Fibroblast of skin of back (primary cell): ENCODE results near the gene RNF225. TPM values are rescaled to one million over a fixed set of nuclear protein-coding genes. Genes with fewer than 3 reads are reported as not detected.
"Not testable (repeated sequence)": the region's sequence is repeated elsewhere in the genome, so short reads cannot be mapped to it uniquely, and the experiment has no call there.

Source experiments
- DNase-seq: peaks from one replicate; pipeline ENCODE4 v3.0.0-alpha.2; 2013
- polyA plus RNA-seq, 2 experiments: library from polyadenylated mRNA; unstranded; fragments of 120-200 nt; gene quantifications; one replicate each; pipeline ENCODE4 v1.2.1, GENCODE V29; 2013; ENCODE audit not compliant: insufficient read length in 2 of 2

RNF225 gene
- polyA plus RNA-seq (2013, experiment 1 of 2; ENCODE audit: insufficient read length): not detected
- polyA plus RNA-seq (2013, experiment 2 of 2; ENCODE audit: insufficient read length): not detected

DNA sequence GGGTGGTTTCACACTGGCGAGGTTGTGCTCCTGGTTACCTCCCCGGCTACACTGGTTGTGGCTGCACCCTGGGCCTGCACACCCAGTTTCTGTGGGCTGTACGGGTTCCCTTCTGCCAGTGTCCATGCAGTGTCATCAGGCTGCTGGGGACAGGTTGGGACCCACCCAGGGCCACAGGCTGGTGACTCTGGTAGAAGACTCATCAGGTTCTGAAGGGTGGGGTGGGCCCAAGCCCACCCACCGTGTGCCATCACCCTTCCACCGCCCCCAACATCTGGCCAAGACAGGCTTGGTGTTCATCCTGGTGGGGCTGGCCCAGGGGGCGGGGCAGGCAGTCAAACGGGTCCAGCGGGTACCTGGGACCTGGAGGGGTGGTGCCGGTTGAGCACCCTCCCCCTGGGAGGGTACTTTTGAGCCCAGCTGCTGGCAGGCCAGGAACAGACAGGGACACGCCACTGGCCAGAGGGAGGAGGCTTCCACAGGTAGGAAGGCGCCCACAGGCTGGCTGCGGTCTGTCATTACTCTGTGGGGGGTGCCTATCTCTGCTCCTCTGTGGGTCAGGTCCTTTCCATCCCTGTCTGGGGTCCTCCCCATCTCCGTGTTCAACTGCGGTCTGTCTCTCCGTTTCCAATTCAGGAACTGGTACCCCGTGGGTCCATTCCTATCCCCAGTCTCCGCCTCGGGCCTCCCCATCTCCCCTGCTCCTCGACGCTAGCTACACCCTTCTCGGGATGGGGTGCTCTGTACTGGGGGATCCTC is at the start of gene RNF225:
Gene RNF225 (plus strand): TSS at position 437 of the 759 bp plus-strand sequence. CDS start 434 bp downstream, outside the sequence.
- no peak for DNase-seq

DNA sequence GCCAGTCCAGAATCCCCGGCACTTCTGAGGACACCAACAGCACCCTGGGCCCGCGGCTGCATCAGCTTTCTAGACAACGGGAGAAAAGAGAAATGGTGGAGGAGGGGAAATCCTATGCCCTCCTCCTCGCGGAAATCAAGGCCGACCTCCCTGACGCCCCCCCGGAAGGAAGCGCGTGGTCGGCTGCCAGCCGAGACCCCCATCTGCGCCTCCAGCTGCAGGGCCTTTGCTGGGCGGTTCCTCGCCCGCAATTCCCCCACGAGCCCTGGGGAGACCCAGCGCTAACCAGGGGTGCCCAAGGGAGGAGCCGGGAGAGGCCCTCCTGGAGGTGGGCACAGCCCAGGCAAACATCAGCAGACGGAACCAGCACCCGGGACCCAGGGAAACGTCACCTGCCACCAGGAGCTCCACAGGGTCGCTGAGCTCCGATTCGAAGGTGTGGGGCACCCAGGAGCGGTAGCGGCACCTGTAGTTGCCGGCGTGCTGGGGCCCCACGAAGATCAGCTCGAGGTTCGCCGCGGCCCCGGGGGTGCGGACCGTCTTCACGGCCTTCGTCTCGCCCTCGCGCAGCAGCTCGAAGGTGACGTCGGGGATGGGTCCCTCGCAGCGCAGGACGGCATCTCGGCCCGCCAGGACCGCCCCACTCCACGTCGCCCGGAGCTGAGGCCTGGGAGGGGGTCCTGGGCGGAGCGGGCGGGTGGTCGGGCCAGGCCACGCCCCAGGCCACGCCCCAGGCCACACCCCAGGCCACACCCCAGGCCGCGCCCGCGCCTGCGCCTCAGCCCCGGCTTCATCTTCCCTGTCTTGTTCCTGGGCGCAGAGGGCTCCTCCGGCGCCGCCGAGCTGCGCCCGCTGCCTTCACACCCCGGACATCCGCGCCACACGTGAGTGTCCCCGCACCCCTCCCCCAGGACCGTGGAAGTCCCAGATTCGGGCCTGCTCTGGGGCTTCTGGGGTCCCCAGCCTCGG is 48.2 kb upstream of the RNF225 start:
- peak; percentile 75 for DNase-seq

DNA sequence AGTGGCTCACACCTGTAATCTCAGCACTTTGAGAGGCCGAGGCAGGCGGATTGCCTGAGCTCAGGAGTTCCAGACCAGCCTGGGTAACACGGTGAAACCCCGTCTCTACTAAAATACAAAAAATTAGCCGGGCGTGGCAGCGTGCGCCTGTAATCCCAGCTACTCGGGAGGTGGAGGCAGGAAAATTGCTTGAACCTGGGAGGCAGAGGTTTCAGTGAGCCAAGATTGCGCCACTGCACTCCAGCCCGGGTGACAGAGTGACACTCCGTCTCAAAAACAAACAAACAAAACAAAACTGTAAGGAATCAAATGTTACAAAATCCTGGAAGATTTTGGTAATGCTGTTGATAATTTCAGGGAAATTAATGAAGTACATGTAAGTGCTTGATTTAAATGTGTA is 47.4 kb upstream of the RNF225 start:
- DNase-seq: not testable (repeated sequence)

DNA sequence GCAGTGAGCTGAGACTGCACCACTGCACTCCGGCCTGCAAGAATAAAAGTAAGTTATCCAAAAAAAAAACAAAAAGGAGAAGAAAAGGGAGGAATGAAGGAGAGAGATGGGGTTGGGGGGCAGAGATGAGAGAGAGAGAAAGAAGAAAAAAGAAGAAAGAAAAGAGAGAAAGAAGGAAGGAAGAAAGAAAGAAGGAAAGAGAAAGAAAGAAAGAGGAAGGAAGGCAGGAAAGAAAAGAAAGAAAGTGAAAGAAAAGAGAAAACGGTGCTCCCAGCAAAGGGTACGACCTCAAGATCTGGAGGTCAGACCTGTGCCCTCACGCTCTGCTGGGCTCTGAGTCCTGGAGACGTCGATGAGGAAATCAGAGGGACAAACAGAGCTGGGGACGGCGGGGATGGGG is 45.9 kb upstream of the RNF225 start:
- no peak for DNase-seq

DNA sequence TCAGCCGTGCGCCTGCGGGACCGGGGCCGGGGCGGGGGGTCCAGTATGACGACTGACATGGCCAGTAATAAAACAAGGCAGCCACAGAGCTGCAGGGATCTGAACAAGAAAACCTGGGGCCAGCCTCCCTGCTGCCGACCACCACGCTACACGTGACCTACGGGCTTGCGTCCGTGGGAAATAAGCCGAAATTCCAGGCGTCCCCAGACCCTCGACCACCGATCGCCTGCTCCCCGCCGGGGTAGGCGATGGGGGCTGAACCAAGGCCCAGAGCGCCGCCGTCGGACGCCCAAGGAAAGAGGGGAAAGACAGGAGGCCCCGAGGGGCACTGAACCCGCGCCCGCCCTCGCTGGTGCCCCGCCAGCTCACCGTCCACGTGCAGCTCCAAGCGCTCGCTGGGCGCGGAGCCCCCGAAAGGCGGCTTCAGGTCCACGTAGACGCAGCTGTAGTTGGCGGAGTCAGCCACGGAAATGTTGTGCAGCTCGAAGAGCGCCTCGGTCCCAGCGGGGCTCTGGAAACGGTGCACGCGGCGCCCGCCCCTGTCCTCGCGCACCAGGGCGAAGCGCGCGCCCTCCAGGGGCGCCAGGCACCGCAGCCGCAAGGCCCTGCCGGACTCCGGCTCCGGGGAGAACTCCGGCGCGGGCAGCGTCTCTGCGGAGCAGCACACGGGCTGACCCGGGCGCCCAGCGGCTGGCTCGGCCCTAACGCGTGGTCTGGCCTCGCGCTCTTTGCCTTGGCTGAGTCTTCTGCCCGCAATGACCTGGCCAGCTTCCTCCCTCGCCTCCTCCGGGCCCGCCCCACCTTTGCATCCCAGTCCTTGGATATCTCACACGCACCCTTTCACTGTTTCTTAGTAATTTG is 45.2 kb upstream of the RNF225 start:
- DNase-seq: no peak

DNA sequence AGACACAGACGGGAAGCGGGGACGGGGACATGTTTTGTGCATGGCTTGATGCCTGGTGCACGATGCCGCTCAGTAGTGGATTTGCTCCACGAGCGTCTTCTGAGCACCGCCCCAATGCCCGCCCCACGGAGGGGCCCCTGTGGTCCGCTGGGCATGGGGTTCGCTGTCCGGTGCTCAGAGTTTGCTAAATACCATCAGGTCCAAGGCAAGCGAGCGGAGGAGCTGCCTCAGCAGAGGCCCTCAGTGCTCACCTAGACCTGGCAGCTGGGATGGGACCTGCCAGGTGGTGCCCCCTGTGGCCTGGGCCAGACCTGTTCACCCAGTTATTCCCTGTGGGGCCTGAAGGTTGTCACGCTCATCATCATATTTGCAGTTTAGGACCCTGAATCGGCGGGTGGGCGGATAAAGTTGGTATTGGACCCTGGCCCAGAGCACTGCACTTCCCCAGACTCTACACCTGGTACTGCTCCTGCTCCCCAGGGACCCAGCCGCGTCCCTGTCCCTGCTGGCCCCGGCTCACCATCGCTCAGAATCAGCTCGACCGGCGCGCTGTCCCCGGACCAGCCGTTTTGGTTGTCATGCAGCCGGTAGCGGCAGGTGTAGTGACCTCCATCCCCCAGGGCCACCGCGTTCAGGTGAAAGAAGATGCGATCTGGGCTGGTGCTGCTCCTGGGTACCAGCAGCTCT is 44.4 kb upstream of the RNF225 start:
- DNase-seq: no peak

DNA sequence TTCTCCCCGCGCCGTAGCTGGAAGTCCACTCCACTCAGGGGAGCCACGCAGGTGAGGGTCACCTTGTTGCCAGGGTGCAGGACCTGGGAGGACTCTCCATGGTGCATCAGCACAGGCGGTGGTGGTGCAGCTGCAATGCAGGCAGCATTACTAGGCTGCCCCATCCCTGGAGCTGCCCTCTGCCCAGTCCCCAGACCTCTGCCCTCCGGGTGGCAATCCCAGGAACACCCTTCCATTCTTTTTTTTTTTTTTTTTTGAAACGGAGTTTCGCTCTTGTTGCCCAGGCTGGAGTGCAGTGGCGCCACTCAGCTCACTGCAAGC is 43.9 kb upstream of the RNF225 start:
- DNase-seq: no peak

DNA sequence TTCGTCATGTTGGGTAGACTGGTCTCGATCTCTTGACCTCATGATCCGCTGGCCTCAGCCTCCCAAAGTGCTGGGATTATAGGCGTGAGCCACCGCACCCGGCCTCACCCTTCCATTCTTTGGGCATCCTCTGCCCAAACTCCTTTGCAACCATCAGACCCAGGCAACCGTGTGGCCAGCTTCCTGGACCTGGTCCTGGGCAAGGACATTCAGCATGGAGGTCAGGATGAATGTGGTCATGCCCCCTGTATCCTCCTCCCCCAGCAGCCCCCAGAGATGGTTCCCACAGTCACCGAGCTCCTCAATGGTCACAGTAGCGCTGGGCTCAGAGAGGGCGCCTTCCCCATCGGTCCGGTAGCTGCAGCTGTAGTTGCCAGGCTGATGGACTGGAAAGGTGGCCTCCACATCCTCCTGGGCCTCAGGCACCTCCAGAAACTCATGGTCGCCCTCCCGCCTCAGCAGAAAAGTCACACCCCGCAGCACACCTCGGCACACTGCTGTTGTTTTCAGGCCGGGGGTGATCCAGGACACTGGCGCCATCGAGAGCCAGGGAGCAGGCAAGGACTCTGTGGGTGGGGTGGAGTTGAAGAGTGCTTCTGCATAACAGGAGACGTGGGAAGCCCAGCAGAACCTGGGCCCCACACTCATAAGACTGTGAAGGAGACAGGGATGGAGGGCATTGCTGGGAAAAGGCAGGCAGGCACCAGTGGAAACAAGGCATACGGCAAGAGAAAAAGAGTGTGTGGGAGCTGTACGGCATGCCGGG is 43.3 kb upstream of the RNF225 start:
- no peak for DNase-seq

DNA sequence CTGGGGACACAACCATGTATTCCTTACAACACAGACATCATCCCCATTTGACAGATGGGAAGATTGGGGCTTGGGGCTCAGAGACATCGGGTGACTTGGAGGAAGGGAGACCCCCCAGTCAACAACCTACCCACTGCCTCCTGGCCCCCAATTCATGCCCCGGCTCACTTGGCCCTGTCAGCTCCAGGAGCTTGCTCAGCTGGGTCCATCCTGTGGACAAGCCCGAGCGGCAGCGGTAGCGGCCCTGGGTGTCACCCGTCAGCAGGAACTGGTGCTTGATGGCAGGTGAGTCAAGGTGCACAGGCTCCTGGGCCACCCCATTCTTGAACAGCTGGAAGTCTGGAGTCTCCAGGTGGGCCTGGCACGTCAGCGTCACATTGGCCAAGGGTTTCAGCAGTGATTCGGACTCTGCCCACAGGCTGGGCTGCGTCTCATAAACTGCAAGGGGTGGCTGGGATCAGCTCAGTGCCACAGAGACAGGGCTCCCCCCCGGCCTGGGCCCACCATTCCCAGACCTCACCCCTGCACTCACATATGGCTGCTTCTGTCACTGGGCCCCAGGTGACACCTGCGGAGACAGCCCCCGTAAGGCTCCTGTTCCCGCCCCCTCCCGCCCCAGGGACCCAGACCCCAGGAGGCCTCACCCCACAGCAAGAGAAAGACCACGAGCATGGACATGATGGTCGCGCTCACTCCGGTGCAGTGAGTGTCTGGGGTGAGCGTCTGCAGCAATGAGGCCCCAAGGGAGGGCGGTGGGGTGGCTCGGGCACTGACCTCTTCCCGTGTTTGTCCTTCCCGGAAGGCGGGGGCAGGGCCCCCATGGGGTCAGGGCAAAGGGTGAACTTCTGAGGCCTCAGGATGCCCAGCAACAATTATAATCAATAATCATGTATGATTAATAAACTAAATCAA is 42.4 kb upstream of the RNF225 start, which contains the start of gene A1BG:
Gene A1BG (minus strand): TSS at position 733 of the 912 bp plus-strand sequence. CDS start 55 bp downstream, at position 678.
- no peak for DNase-seq

DNA sequence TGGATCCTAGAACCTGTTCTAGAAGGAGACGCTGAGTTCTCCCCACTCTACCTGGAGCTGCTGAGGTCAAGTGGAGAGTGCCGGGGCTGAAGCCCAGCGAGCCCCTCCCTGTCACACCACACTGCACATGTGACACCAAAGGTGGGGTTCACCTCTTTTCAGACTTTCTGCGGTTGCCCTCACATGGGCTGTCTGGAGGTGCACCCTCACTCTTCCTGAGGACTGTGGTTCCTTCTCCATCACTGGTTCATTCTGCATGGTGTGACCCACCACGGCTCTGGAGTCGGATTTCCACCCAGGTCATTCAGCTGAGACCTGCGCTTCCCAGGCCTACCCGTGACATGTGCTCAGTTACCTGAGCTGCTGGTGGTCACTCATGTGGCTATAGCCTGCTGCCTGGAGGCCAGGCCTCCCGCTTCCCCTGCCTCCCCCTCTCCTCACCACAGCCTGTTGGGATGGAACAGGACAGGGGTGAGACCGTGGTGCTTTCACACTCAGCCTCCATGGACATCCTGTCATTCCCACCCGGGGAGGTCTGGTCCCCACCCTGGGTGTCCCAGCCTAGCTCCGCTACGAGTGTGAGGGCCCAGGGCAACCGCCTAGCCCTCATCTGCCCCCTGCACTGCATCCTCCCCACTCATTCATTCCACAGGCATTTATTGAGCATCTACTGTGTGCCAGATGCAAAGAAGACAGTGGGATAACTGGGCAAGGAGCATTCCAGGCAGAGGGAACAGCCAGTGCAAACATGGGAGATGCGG is 41.6 kb upstream of the RNF225 start:
- DNase-seq: no peak

DNA sequence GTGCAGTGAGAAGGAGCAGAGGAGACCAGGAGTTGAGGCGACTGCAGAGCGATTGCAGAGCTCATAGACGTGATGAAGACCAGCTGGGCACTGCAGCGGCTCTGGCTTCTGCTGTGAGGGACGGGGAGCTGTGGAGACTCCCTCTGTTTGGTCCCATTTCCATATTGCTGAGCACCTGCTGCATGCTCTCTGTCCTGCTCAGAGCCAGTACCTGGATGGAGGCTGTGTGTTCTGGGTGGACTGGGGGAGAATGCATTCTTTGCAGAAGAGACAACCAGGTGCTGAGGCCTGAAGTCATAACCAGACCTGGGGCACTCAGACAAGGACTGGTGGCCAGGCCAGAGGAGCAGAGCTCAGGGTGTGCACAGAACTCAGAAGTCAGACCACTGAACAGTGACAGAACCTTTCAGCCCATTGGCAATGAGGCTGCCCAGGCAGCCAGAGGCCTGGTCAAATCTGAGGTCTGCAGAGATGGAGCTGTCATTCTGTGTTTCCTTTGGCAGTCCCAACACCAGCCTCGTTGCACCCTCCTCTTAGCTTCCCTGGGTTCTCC is 40.9 kb upstream of the RNF225 start:
- DNase-seq: no peak

DNA sequence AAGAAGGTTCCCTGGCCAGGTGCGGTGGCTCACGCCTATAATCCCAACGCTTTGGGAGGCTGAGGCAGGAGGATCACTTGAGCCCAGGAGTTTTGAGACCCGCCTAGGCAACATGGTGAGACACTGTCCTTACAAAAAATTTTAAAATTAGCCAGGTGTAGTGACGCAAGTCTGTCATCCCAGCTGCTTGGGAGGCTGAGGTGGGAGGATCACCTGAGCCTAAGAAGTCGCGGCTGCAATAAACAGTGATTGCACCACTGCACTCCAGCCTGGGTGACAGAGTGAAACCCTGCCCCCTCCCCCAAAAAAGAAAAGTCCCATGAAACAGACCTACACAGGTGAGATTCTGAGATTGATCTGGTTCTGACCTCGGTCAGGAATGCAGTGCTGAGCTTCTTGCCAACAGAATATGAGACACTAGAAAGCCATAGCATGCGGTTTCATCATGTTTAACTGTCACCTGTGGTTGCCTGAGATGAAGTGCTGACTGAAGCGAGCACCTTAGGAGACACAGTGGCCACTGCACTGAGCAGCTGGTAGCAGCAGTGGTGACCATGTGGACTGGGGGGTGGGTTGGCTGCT is 40.1 kb upstream of the RNF225 start:
- DNase-seq: no peak

DNA sequence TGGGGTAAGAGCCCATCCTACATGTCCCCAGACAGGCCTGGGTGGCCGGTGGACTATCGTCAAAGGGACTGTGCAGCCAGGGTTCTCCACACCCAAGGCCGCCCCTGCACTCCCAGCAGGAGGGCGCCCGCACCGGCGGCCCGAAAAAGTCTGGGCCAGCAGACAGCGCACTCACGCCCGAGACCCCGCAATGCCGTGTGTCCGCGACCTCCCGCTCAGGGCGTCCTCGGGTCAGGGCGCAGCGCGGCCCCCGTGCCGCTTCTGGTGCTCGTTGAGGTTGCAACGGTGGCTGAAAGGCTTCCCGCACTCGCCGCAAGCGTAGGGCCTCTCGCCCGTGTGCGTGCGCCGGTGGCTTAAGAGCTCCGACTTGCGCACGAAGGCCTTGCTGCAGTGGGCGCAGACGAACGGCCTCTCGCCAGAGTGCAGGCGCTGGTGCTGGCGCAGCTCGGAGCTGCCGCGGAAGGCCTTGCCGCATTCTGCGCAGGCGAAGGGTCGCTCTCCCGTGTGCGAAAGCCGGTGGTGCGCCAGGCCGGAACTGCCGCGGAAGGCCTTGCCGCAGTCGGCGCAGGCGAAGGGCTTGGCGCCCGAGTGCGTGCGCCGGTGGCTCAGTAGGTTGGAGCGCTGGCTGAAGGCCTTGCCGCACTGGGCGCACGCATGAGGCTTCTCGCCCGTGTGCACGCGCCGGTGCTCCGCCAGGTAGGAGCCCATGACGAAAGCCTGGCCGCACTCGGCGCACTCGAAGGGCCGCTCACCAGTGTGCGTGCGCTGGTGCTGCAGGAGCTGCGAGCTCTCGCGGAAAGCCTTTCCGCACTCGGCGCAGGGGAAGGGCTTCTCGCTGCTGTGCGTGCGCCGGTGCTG is 39.3 kb upstream of the RNF225 start:
- peak; percentile 27 for DNase-seq

DNA sequence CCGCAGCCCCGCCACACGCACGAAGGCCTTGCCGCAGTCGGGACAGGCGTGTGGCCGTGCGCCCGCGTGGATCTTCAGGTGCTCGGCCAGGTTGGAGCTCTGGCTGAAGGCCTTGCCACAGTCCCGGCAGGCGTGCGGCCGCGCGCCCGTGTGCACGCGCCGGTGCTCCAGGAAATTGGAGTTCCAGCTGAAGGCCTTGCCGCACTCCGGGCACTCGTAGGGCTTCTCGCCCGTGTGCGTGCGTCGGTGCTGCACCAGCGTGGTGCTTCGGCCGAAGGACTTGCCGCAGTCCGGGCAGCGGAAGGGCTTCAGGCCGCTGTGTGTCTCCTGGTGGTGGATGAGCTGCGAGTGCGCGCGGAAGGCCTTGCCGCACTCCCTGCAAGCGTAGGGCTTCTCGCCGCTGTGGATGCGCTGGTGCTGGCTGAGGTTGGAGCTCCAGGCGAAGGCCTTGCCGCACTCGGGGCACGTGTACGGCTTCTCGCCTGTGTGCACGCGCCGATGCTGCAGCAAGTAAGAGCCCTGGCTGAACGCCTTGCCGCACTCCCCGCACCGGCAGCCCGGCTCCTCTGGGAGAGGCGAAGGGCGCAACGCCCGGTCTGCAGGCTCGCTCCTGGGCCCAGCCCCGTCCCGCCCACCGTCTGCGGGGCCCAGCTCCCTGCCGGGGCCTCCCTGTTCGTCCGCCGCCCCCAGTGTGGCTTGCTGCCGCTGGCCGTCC is 38.5 kb upstream of the RNF225 start:
- no peak for DNase-seq

DNA sequence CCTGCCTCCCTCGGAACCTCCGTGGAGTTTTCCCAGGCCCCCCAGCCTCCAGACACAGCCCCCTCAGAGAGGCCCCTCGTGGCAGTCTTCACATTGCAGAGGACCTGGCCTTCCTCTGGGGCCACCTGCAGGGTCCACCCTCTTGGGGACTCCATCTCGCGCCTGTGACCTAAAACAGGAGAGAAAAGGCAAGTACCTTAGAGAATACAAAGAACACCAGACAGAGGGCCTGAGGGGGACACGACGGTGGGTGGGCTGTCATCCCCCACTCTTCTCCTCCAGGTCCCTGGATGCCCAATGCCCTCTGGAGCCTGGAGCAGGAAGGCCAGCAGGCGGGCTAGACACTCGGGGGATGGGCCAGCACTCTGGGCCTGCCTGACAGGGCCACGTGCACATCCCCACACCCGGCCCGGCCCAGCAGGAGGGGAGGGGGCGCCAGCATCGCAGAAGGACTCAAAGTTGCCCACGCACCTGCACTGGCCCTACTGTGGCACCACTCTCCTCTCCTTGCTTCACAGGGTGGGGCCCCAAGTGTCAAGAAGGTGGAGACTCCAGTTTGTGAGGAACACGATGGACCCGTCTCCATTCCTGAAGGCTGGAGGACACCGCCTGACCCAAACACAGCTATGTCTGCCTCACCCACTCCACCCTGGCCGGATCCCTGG is 37.8 kb upstream of the RNF225 start:
- DNase-seq: no peak

DNA sequence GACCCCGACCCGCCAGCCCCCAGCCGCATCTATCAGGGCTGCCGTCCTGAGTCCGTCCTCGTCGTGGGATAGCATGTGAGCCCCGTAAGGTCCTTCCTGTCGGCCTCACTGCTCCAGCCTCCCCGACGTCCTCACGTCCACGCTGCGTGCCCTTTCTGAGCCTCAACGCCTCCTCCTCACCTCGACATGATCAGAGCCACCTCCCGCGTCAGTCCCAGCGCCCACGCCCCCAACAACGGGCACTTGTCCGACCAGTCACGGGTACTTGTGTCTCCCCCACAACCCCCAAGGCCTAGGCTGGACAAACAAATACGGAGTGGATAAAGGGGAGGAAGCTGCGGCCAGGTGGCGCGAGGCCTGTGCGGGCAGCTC is 33.6 kb upstream of the RNF225 start:
- DNase-seq: peak; percentile 56
